RWPE1 (cell line): ENCODE data around the gene HDAC9.

ENCODE experiments used
- CTCF ChIA-PET: fragments of 350-600 bp; sonication (Branson Sonifier 250); formaldehyde crosslinking; extraction: SDS; loops from one replicate; lab custom pipeline; 2021; lab: Yijun Ruan, JAX
- POLR2A ChIA-PET: fragments of 400-600 bp; formaldehyde crosslinking; extraction: SDS; loops from one replicate; lab custom pipeline; 2020; ENCODE audit warnings: antibody characterized with exemption; ENCODE audit not compliant: low non-redundant PET; lab: Yijun Ruan, JAX
- DNase-seq: peaks from one replicate; pipeline ENCODE4 v3.0.0; 2012; ENCODE audit warnings: low spot score
- H3K27ac ChIP-seq: fragments of 450-650 bp; 2 replicates; pipeline ENCODE4 v1.5.1; 2017
- TF ChIP-seq, protein P1 (sequence below): fragments of 450-650 bp; conservative IDR thresholded peaks from 2 replicates; pipeline ENCODE4 v1.5.1; 2017; ENCODE audit warnings: low read depth, mild to moderate bottlenecking

Gene HDAC9

DNA sequence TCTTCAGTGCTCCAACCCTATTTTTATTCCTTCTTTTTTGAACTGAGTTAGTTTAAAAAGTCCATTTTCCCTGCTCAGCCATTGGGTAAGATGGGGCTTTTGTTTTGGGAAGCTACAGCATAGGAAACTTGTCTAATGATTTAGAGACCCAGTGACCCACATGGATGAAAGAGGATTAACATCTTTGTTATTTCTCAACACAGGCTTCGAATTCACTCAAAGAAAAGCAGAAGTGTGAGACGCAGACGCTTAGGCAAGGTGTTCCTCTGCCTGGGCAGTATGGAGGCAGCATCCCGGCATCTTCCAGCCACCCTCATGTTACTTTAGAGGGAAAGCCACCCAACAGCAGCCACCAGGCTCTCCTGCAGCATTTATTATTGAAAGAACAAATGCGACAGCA, 152.0 kb downstream of the HDAC9 start:
- CTCF ChIA-PET: interaction anchor here (0.7 kb wide), 1 partner anchor 146 kb away, joined by 3 read pairs; no protein-coding TSS in a partner anchor
- H3K27ac ChIP-seq: no peak overlapping the region
- POLR2A ChIA-PET: no interaction called here
- TF ChIP-seq, protein P1, sequence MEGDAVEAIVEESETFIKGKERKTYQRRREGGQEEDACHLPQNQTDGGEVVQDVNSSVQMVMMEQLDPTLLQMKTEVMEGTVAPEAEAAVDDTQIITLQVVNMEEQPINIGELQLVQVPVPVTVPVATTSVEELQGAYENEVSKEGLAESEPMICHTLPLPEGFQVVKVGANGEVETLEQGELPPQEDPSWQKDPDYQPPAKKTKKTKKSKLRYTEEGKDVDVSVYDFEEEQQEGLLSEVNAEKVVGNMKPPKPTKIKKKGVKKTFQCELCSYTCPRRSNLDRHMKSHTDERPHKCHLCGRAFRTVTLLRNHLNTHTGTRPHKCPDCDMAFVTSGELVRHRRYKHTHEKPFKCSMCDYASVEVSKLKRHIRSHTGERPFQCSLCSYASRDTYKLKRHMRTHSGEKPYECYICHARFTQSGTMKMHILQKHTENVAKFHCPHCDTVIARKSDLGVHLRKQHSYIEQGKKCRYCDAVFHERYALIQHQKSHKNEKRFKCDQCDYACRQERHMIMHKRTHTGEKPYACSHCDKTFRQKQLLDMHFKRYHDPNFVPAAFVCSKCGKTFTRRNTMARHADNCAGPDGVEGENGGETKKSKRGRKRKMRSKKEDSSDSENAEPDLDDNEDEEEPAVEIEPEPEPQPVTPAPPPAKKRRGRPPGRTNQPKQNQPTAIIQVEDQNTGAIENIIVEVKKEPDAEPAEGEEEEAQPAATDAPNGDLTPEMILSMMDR: no peak
- no peak for DNase-seq

DNA sequence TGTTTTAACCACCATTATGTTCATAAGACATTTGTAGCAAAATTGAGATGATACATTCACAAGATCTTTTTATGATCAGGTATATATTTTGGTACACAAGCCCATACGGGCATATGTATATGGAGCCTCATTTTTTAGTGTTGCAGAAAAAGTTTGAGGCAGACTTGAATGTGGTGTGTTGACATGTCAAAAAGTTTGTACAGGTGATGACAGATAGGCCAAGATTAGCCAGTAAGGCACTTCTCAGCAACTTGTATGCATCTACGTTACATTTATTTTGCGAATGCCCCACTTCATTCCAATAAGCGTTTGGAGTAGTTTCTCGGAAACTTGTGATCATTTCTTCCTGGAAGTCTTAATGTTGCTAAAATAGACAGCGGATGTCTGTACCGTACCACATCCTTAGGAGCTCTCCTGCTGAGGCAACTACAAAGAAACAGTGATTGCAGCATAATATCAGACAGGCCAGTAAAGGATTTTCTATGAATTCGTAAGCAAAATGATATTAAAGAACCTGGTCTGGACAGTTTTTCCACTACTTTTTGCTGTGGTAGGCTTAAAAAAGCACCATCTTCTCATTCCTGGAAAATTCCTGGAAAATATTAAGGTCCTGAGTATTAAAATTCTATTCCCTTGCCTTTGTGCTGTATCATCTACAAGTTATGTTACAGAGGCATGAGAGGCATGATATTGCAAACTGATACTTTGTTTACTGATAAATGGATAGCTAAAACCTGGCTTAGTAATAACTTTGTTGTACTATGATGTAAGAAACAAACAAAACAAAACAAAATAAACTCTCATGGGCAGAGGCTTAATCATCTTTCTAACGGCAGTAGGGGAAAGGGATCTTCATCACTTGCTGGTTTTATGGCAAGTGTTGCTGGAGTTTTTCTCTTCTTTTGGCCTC, 153.6 kb downstream of the HDAC9 start:
- TF ChIP-seq, protein P1: no peak
- no peak overlapping the region for H3K27ac ChIP-seq
- ChIA-PET CTCF (interaction anchor here (0.5 kb wide), 1 partner anchor 55 kb away, joined by 3 read pairs; no protein-coding TSS in a partner anchor), POLR2A (no interaction called here)
- no peak for DNase-seq

DNA sequence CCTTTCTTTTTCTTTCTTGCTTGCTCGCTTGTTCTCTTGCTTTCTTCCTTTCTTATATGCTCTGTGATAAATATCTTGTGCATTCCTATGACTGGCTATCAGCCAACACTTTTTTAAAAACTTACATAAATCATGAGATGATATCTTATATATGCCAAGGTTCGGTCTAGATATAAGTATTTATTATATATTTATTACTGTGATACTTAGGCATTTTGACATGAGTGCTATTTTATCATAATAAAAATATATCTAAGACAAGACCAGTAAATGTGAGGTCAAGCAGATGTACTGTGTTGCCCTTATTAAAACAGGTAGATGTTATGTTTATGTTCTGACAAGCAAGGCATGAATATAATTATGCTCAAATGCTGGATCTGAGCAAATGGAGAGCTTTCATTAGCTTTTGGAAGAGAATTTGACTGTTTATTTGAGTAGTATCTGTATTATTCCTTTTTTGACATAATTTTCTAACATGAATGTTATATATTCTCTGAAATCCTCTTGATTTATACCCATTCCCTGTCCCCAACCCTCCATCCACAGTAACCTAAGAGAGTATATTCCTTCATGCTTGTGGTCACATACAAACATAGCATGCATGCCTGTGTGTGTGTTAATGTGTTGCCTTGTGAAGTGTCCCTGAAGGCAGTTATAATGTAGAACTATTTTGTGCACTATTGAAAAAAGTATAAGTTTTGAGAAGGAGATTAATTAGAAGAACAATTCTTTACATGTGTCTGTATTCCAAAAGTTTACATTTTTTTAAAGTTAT, 158.0 kb downstream of the HDAC9 start:
- TF ChIP-seq, protein P1: no peak
- DNase-seq: no peak
- H3K27ac ChIP-seq: no peak overlapping the region
- CTCF ChIA-PET: interaction anchor here (0.6 kb wide), 1 partner anchor 46 kb away, joined by 5 read pairs; no protein-coding TSS in a partner anchor
- POLR2A ChIA-PET: no interaction called here

DNA sequence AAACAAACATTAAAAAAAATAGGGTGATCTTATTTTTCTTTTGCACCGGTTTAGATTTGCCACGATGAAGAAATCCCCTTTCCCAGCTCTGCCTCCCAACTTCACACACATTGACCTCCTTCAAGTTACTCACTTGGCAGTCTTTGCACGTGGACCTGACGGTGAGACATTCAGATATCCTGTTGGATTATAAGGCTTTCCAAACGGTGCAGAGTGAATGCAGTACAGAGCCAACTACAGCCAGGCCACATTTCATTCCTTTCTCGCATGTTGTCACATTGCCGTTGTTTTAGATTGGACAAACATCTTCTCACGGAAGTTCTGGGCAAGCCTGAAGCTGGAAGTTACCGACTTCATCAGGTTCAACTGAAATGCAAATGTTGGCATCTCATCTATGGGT, 159.2 kb downstream of the HDAC9 start:
- ChIA-PET POLR2A (no interaction called here), CTCF (interaction anchor here (0.7 kb wide), 1 partner anchor 310 kb away, joined by 3 read pairs; no protein-coding TSS in a partner anchor)
- TF ChIP-seq, protein P1: no peak
- no peak for DNase-seq
- H3K27ac ChIP-seq: no peak overlapping the region

DNA sequence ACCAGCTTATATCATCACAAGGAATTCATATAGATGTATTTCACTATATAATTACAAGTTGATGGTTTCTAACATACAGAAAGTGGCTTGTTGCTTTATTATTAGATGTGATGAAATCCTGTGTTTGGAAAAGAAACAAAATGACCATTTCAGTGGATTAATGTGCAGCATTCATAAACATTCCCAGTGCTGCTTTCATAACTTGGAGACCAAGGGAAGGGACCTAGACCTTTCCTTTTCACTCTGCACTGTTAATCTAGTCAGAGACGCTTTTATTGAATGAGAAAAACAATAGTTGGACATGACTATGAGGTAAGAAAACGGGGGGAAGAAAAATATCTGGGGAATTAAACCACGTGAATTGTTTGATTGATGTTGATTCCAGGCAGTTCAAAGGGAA, 160.0 kb downstream of the HDAC9 start:
- TF ChIP-seq, protein P1: no peak
- POLR2A ChIA-PET: no interaction called here
- no peak overlapping the region for H3K27ac ChIP-seq
- no peak for DNase-seq
- CTCF ChIA-PET: no interaction called here

DNA sequence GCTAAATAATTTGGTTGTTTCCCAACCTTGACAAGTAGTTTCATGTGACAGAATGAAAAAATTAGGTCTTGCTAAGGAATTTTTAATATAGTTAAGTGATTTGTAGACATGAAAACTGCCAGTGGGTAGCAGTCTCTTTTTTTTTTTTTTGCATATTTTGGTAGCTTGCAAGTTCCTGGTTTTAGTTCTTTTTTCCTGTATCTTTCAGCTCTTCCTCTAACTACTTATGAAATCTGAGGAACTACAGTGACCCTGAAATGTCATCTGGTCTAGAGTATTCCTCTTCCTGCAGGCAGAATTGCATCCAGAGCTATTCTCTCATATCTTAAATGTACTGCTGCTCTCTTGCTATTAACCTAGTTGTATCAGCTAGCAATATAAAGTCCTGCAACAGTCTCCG, 160.4 kb downstream of the HDAC9 start:
- no peak for DNase-seq
- TF ChIP-seq, protein P1: no peak
- ChIA-PET POLR2A (no interaction called here), CTCF (no interaction called here)
- no peak overlapping the region for H3K27ac ChIP-seq
